Smooth muscle cell (in vitro differentiated cells): Measurements from ENCODE around the gene KCTD20. TPM values are rescaled to one million over a fixed set of nuclear protein-coding genes. Genes with fewer than 3 reads are reported as not detected.

ENCODE experiments used
- DNase-seq: peaks from one replicate; lab custom pipeline; 2025; ENCODE audit not compliant: unreplicated experiment; lab: John Stamatoyannopoulos, UW
- H2AFZ ChIP-seq: fragments of 200-600 bp; sonication (generic); 2 replicates; pipeline ENCODE4 v1.6.0; 2016; ENCODE audit warnings: antibody characterized with exemption, low read depth, mild to moderate bottlenecking
- H3F3A ChIP-seq: fragments of 200-600 bp; sonication (generic); 2 replicates; pipeline ENCODE4 v1.6.0; 2017; ENCODE audit warnings: antibody characterized with exemption, low read depth
- H3K27ac ChIP-seq: fragments of 200-600 bp; sonication (generic); 2 replicates; pipeline ENCODE4 v1.5.1; 2016; ENCODE audit warnings: low read depth, mild to moderate bottlenecking
- H3K27me3 ChIP-seq: fragments of 200-600 bp; sonication (generic); 2 replicates; pipeline ENCODE4 v1.6.1; 2016; ENCODE audit warnings: low read depth, mild to moderate bottlenecking
- H3K36me3 ChIP-seq: fragments of 200-600 bp; sonication (generic); 2 replicates; pipeline ENCODE4 v1.5.1; 2016; ENCODE audit warnings: low read depth
- H3K4me1 ChIP-seq: fragments of 200-600 bp; sonication (generic); 2 replicates; pipeline ENCODE4 v1.5.1; 2016; ENCODE audit warnings: low read depth
- H3K4me2 ChIP-seq: fragments of 200-600 bp; sonication (generic); 2 replicates; pipeline ENCODE4 v1.6.0; 2016; ENCODE audit warnings: mild to moderate bottlenecking
- H3K4me3 ChIP-seq: fragments of 200-600 bp; sonication (generic); 2 replicates; pipeline ENCODE4 v1.5.1; 2016; ENCODE audit warnings: mild to moderate bottlenecking
- H3K79me2 ChIP-seq: fragments of 200-600 bp; sonication (generic); 2 replicates; pipeline ENCODE4 v1.6.0; 2016; ENCODE audit warnings: low read depth, mild to moderate bottlenecking
- H3K9ac ChIP-seq: fragments of 200-600 bp; sonication (generic); 2 replicates; pipeline ENCODE4 v1.6.0; 2016; ENCODE audit warnings: low read depth
- H3K9me3 ChIP-seq: fragments of 200-600 bp; sonication (generic); replicated peaks from 2 replicates; pipeline ENCODE4 v1.5.1; 2016; ENCODE audit warnings: low read depth
- H4K20me1 ChIP-seq: fragments of 200-600 bp; sonication (generic); 2 replicates; pipeline ENCODE4 v1.6.0; 2016; ENCODE audit warnings: low read depth
- WGBS: methylation state at CpG from one replicate; pipeline ENCODE4 v1.1.7; 2016; ENCODE audit warnings: low lambda C conversion rate; 5-methylcytosine and 5-hydroxymethylcytosine counted together
- polyA plus RNA-seq: library from polyadenylated mRNA; unstranded; fragments of >200 nt; fragmentation: Nextera tagmentation; extraction: Ambion mirVana; gene quantifications from 2 replicates; pipeline ENCODE4 v1.2.1, GENCODE V29; 2016
- total RNA-seq: library from RNA; depleted of rRNA; stranded (reverse); fragments of >200 nt; gene quantifications from 2 replicates; pipeline ENCODE4 v1.2.3, GENCODE V29; 2014
- TF ChIP-seq, protein P1 (sequence below): fragments of 200-600 bp; sonication (generic); IDR thresholded peaks from 2 replicates; pipeline ENCODE4 v1.5.1; 2017; ENCODE audit warnings: borderline replicate concordance, mild to moderate bottlenecking, antibody characterized with exemption; ENCODE audit not compliant: insufficient read depth, poor library complexity, severe bottlenecking

KCTD20 gene
- total and polyA plus RNA-seq, 2 experiments from 2014 or later = 31.3 to 54.9 TPM

- Histone ChIP-seq H3K9ac (no peak overlapping the region), H3K27ac (no peak overlapping the region), H3K4me2 (no peak overlapping the region), H3K4me3 (no peak overlapping the region), H3K4me1 (no peaks in the 10 kb centered on the region), H3K36me3 (peaks cover 18% of the 10 kb centered on the region), H3K9me3 (no peaks in the 10 kb centered on the region), H3K79me2 (no peaks in the 10 kb centered on the region), H3F3A (no peaks in the 10 kb centered on the region), H4K20me1 (peaks cover 8% of the 10 kb centered on the region), H2AFZ (no peak overlapping the region), H3K27me3 (no peaks in the 10 kb centered on the region)
- TF ChIP-seq, protein P1, sequence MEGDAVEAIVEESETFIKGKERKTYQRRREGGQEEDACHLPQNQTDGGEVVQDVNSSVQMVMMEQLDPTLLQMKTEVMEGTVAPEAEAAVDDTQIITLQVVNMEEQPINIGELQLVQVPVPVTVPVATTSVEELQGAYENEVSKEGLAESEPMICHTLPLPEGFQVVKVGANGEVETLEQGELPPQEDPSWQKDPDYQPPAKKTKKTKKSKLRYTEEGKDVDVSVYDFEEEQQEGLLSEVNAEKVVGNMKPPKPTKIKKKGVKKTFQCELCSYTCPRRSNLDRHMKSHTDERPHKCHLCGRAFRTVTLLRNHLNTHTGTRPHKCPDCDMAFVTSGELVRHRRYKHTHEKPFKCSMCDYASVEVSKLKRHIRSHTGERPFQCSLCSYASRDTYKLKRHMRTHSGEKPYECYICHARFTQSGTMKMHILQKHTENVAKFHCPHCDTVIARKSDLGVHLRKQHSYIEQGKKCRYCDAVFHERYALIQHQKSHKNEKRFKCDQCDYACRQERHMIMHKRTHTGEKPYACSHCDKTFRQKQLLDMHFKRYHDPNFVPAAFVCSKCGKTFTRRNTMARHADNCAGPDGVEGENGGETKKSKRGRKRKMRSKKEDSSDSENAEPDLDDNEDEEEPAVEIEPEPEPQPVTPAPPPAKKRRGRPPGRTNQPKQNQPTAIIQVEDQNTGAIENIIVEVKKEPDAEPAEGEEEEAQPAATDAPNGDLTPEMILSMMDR = no peak
- DNase-seq = no peak
- 98% methylated on average over 2 of the region's 2 CpGs for WGBS
Measured at GRCh38 chr6:36517408-36517807, 74.6 kb downstream of the KCTD20 start.

DNA sequence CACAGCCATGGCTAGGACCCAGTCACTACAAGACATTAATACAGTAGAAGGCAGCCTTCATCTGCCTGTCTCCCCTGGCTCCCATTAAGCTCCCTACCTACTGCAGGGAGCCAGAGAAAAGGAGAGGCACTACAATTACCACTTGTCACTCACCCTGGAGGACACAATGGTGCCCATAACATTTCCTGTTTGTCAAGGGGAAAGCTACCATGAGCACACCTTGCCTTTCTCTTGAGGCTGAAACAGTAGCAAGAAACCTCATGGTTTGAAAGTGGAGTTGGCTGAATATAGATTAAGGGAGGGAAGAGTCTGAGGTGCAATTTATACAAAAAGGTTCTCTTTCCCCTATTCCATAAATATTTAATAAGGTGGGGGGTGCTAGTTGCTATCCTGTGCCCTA, 76.6 kb downstream of the KCTD20 start:
- Histone ChIP-seq H3K4me3 (no peak overlapping the region), H3K4me1 (no peaks in the 10 kb centered on the region), H3F3A (no peaks in the 10 kb centered on the region), H3K9ac (no peak overlapping the region), H2AFZ (no peak overlapping the region), H3K27ac (no peak overlapping the region), H4K20me1 (peaks cover 9% of the 10 kb centered on the region), H3K79me2 (no peaks in the 10 kb centered on the region), H3K4me2 (no peak overlapping the region), H3K27me3 (no peaks in the 10 kb centered on the region), H3K36me3 (peaks cover 26% of the 10 kb centered on the region), H3K9me3 (no peaks in the 10 kb centered on the region)
- TF ChIP-seq, protein P1 = no peak
- DNase-seq = no peak

- H2AFZ ChIP-seq = no peak overlapping the region
- no peak overlapping the region for H3K27ac ChIP-seq
- no peaks in the 10 kb centered on the region for H3F3A ChIP-seq
- H3K36me3 ChIP-seq = peaks cover 38% of the 10 kb centered on the region
- WGBS = 97% methylated on average over 8 of the region's 8 CpGs
- H4K20me1 ChIP-seq = peaks cover 38% of the 10 kb centered on the region
- H3K4me3 ChIP-seq = no peak overlapping the region
- H3K9me3 ChIP-seq = no peaks in the 10 kb centered on the region
- H3K4me2 ChIP-seq = no peak overlapping the region
- no peak overlapping the region for H3K9ac ChIP-seq
- DNase-seq = no peak
- peaks cover 22% of the 10 kb centered on the region for H3K79me2 ChIP-seq
- no peaks in the 10 kb centered on the region for H3K4me1 ChIP-seq
- no peaks in the 10 kb centered on the region for H3K27me3 ChIP-seq
- TF ChIP-seq, protein P1 = no peak
Measured at GRCh38 chr6:36523451-36523850, 80.7 kb downstream of the KCTD20 start.

DNA sequence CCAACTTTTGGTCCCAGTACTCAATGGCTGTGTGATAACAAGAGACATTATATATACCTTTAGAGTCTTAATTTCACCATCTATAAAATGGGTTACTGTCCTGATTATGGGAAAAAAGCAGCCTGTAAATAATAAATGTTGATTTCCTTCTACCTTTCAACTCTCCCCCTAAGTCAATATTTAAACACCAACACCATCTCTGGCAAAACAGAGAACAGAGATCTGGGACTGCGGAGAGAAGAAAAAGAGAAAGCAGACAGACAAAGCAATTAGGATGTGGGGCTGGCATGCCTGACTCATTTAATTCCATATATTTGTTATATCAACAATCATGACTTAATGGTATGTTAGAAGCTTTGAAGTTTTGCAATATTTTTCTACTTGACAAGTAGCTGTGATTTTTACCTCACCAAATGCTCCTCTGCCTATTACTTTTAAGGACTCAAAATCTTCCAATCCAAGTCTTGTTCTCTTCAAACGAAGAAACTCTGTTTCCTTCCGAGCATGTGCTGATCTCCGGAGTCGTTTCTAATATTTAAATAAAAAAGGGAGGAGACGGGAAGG, 81.2 kb downstream of the KCTD20 start:
- Histone ChIP-seq H3K27me3 (no peaks in the 10 kb centered on the region), H3K9me3 (no peaks in the 10 kb centered on the region), H3F3A (no peaks in the 10 kb centered on the region), H3K79me2 (peaks cover 27% of the 10 kb centered on the region), H3K4me1 (no peaks in the 10 kb centered on the region), H3K9ac (no peak overlapping the region), H2AFZ (no peak overlapping the region), H4K20me1 (peaks cover 43% of the 10 kb centered on the region), H3K4me2 (no peak overlapping the region), H3K36me3 (peaks cover 38% of the 10 kb centered on the region), H3K4me3 (no peak overlapping the region), H3K27ac (no peak overlapping the region)
- WGBS = 96% methylated on average over 6 of the region's 6 CpGs
- DNase-seq = no peak
- TF ChIP-seq, protein P1 = no peak
